Osteoblast (primary cell): ENCODE measurements around the gene MEGF11. TPM values are rescaled to one million over a fixed set of nuclear protein-coding genes. Genes with fewer than 3 reads are reported as not detected.

Source experiments
- DNase-seq: peaks from one replicate; pipeline ENCODE4 v3.0.0; 2011; ENCODE audit warnings: low spot score, mixed read lengths; ENCODE audit not compliant: insufficient read length; ENCODE audit errors: missing footprints
- H2AFZ ChIP-seq: 2 replicates; pipeline ENCODE4 v1.6.0; 2011; ENCODE audit warnings: mild to moderate bottlenecking, low read length
- H3K27ac ChIP-seq: 2 replicates; pipeline ENCODE4 v1.5.1; 2011; ENCODE audit warnings: mild to moderate bottlenecking, low read depth, low read length, moderate library complexity
- H3K27me3 ChIP-seq: 2 replicates; pipeline ENCODE4 v1.6.0; 2012; ENCODE audit warnings: mild to moderate bottlenecking, control low read depth, inconsistent platforms, low read length, moderate library complexity; ENCODE audit not compliant: insufficient read depth
- H3K36me3 ChIP-seq: 2 replicates; pipeline ENCODE4 v1.5.1; 2011; ENCODE audit warnings: mild to moderate bottlenecking, low read length, control low read depth, moderate library complexity; ENCODE audit not compliant: insufficient read depth
- H3K4me1 ChIP-seq: 2 replicates; pipeline ENCODE4 v1.5.1; 2011; ENCODE audit warnings: mild to moderate bottlenecking, low read length, control low read depth, moderate library complexity; ENCODE audit not compliant: insufficient read depth
- H3K4me2 ChIP-seq: 2 replicates; pipeline ENCODE4 v1.6.0; 2011; ENCODE audit warnings: mild to moderate bottlenecking, low read length; ENCODE audit not compliant: insufficient read depth
- H3K4me3 ChIP-seq: fragments of 200-600 bp; sonication (generic); 3 replicates; pipeline ENCODE4 v1.5.1; 2012; ENCODE audit warnings: mild to moderate bottlenecking, low read length, inconsistent platforms; ENCODE audit not compliant: insufficient read depth
- H3K79me2 ChIP-seq: 2 replicates; pipeline ENCODE4 v1.6.0; 2012; ENCODE audit warnings: mild to moderate bottlenecking, low read length, control low read depth, inconsistent platforms; ENCODE audit not compliant: insufficient read depth
- H3K9me3 ChIP-seq: 2 replicates; pipeline ENCODE4 v1.5.1; 2011; ENCODE audit warnings: low read depth, low read length, control low read depth
- H4K20me1 ChIP-seq: 2 replicates; pipeline ENCODE4 v1.6.0; 2012; ENCODE audit warnings: mild to moderate bottlenecking, low read length, control low read depth; ENCODE audit not compliant: insufficient read depth
- CTCF ChIP-seq: IDR thresholded peaks from 2 replicates; pipeline ENCODE4 v1.5.1; 2011; ENCODE audit warnings: mild to moderate bottlenecking, low read depth, low read length, moderate library complexity; ENCODE audit errors: extremely low read depth
- total RNA-seq: library from RNA; depleted of rRNA; stranded (reverse); fragments of >200 nt; gene quantifications from 2 replicates; pipeline ENCODE4 v1.2.3, GENCODE V29; 2012

MEGF11 gene
- total RNA-seq, 1 donor: not detected

DNA sequence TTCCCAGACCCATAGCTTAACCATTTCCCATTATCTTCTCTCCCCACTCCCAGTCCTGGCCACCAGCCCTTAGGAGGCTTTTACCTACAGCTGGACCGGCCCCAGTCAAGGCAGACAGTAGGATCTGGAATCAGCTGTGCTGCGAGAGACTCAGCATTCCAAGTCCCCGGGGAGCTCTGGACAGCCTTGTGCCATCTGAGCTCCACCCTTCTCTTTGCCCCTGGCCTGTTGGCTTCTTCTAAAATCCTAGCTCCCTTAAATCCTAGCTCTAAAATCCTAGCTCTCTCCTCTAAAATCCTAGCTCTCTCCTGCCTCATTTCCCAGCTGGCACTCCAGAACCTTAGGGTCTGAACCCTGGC, 21.3 kb downstream of the MEGF11 start:
- H3K27ac ChIP-seq: no peak overlapping the region
- H3K36me3 ChIP-seq: no peaks in the 10 kb centered on the region
- no peak for TF ChIP-seq CTCF
- H3K4me3 ChIP-seq: no peak overlapping the region
- no peak for DNase-seq
- no peaks in the 10 kb centered on the region for H4K20me1 ChIP-seq
- H2AFZ ChIP-seq: no peak overlapping the region
- no peaks in the 10 kb centered on the region for H3K4me1 ChIP-seq
- no peak overlapping the region for H3K4me2 ChIP-seq
- H3K27me3 ChIP-seq: peaks cover 26% of the 10 kb centered on the region
- H3K9me3 ChIP-seq: no peaks in the 10 kb centered on the region
- H3K79me2 ChIP-seq: no peaks in the 10 kb centered on the region

GRCh38 chr15:66231394-66232266, 21.9 kb downstream of the MEGF11 start:
- no peak overlapping the region for H3K4me3 ChIP-seq
- no peak overlapping the region for H3K27ac ChIP-seq
- no peaks in the 10 kb centered on the region for H4K20me1 ChIP-seq
- H3K4me1 ChIP-seq: no peaks in the 10 kb centered on the region
- H3K9me3 ChIP-seq: no peaks in the 10 kb centered on the region
- no peaks in the 10 kb centered on the region for H3K79me2 ChIP-seq
- DNase-seq: no peak
- TF ChIP-seq CTCF: no peak
- H3K27me3 ChIP-seq: peaks cover 24% of the 10 kb centered on the region
- no peaks in the 10 kb centered on the region for H3K36me3 ChIP-seq
- H3K4me2 ChIP-seq: no peak overlapping the region
- H2AFZ ChIP-seq: no peak overlapping the region

DNA sequence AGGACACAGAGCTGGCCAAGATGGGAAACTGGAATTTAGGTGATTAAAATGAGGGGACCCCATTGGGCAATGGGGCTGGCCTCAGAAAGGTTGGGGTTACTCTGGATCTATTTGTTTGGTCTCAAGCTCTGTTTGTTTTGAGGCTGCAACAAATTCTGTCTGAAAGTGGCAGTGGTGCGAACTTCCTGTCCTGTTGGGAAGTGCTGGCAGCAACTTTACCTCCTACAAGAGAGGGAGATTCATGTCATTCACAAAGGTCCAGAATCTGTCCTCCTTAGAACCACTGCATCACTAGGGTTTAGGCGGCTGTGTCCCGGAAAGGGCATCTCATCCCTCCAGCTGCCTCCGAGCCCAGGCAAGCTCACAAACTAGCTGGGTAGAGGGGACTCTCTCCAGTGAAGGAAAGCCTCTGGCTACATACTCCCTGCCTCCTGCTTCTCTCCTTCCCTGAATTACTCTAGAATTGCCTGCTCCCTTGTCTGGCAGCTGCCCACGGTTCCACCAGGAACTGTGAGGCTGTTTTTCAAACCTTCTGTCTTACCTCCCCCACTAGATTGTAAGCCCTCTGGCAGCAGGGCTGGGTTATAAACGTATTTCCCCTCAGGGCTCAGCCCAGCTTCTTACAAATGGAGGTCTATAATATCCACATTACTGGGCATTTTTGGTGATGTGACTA, 23.6 kb downstream of the MEGF11 start:
- H3K9me3 ChIP-seq: no peaks in the 10 kb centered on the region
- H3K36me3 ChIP-seq: no peaks in the 10 kb centered on the region
- TF ChIP-seq CTCF: no peak

More for the DNA sequence above, 23.6 kb downstream of the MEGF11 start:
- Histone ChIP-seq H3K27me3 (peaks cover 15% of the 10 kb centered on the region), H3K4me1 (no peaks in the 10 kb centered on the region), H3K27ac (no peak overlapping the region), H3K79me2 (no peaks in the 10 kb centered on the region), H2AFZ (no peak overlapping the region), H3K4me3 (no peak overlapping the region), H3K4me2 (no peak overlapping the region), H4K20me1 (no peaks in the 10 kb centered on the region)
- no peak for DNase-seq
